Neural progenitor cell (in vitro differentiated cells): Measurements from ENCODE around the gene KDM6B. TPM values are rescaled to one million over a fixed set of nuclear protein-coding genes. Genes with fewer than 3 reads are reported as not detected.
A peak's percentile ranks its signal among the peaks of the same experiment; 100 is the strongest.
"Not testable (repeated sequence)": the region's sequence is repeated elsewhere in the genome, so short reads cannot be mapped to it uniquely, and the experiment has no call there.

Source experiments
- DNase-seq: peaks from one replicate; pipeline ENCODE4 v3.0.0-alpha.2; 2016; ENCODE audit warnings: low spot score
- H2AFZ ChIP-seq: fragments of 200-600 bp; sonication (generic); replicated peaks from 2 replicates; pipeline ENCODE4 v1.6.1; 2016; ENCODE audit warnings: antibody characterized with exemption
- H3F3A ChIP-seq: fragments of 200-600 bp; sonication (generic); 2 replicates; pipeline ENCODE4 v1.6.1; 2016; ENCODE audit warnings: antibody characterized with exemption, low read depth
- H3K27ac ChIP-seq: fragments of 200-600 bp; sonication (generic); 2 replicates; pipeline ENCODE4 v1.5.1; 2016; ENCODE audit warnings: mild to moderate bottlenecking
- H3K27me3 ChIP-seq: fragments of 200-600 bp; sonication (generic); 2 replicates; pipeline ENCODE4 v1.6.1; 2016; ENCODE audit warnings: mild to moderate bottlenecking, moderate library complexity
- H3K36me3 ChIP-seq: fragments of 200-600 bp; sonication (generic); 2 replicates; pipeline ENCODE4 v1.5.1; 2016
- H3K4me1 ChIP-seq: fragments of 200-600 bp; sonication (generic); 2 replicates; pipeline ENCODE4 v1.6.1; 2016; ENCODE audit warnings: mixed run types
- H3K4me2 ChIP-seq: fragments of 200-600 bp; sonication (generic); 2 replicates; pipeline ENCODE4 v1.6.1; 2016
- H3K4me3 ChIP-seq: fragments of 200-600 bp; sonication (generic); 2 replicates; pipeline ENCODE4 v1.5.1; 2016
- H3K79me2 ChIP-seq: fragments of 200-600 bp; sonication (generic); 2 replicates; pipeline ENCODE4 v1.6.1; 2016; ENCODE audit warnings: low read depth
- H3K9ac ChIP-seq: fragments of 200-600 bp; sonication (generic); 2 replicates; pipeline ENCODE4 v1.6.1; 2016
- H3K9me3 ChIP-seq: fragments of 200-600 bp; sonication (generic); 2 replicates; pipeline ENCODE4 v1.5.1; 2016; ENCODE audit warnings: low read depth
- H4K20me1 ChIP-seq: fragments of 200-600 bp; sonication (generic); 2 replicates; pipeline ENCODE4 v1.6.1; 2016; ENCODE audit warnings: low read depth
- H3K27ac Mint-ChIP-seq: 3 replicates; pipeline ENCODE4 v1.8.0; 2021; ENCODE audit warnings: mixed read lengths
- H3K27me3 Mint-ChIP-seq: 2 replicates; pipeline ENCODE4 v1.8.0; 2022; ENCODE audit warnings: low read depth, mild to moderate bottlenecking, inconsistent platforms, moderate library complexity, mixed read lengths; ENCODE audit not compliant: insufficient read depth
- H3K36me3 Mint-ChIP-seq: 3 replicates; pipeline ENCODE4 v1.8.0; 2021; ENCODE audit warnings: mixed read lengths
- H3K4me1 Mint-ChIP-seq: 3 replicates; pipeline ENCODE4 v1.8.0; 2021; ENCODE audit warnings: mixed read lengths
- H3K4me3 Mint-ChIP-seq: 3 replicates; pipeline ENCODE4 v1.8.0; 2021; ENCODE audit warnings: mild to moderate bottlenecking, moderate library complexity, mixed read lengths
- H3K9me3 Mint-ChIP-seq: 3 replicates; pipeline ENCODE4 v1.8.0; 2020; ENCODE audit warnings: mixed read lengths
- EZH2 ChIP-seq: fragments of 200-600 bp; sonication (generic); IDR thresholded peaks from 2 replicates; pipeline ENCODE4 v1.6.1; 2017; ENCODE audit warnings: antibody characterized with exemption, mild to moderate bottlenecking, moderate library complexity
- EZH2phosphoT487 ChIP-seq: fragments of 200-600 bp; sonication (generic); IDR thresholded peaks from 2 replicates; pipeline ENCODE4 v1.6.1; 2017; ENCODE audit warnings: antibody characterized with exemption
- total RNA-seq: library from RNA; depleted of rRNA; stranded (reverse); fragments of >200 nt; gene quantifications from 2 replicates; pipeline ENCODE4 v1.2.3, GENCODE V29; 2015; ENCODE audit warnings: low replicate concordance
- TF ChIP-seq, protein P1 (sequence below): fragments of 200-600 bp; sonication (generic); IDR thresholded peaks from 2 replicates; pipeline ENCODE4 v1.5.1; 2017; ENCODE audit warnings: antibody characterized with exemption, mild to moderate bottlenecking

KDM6B gene
- total RNA-seq, 1 donor from 2014 or later = 12.3 TPM

DNA sequence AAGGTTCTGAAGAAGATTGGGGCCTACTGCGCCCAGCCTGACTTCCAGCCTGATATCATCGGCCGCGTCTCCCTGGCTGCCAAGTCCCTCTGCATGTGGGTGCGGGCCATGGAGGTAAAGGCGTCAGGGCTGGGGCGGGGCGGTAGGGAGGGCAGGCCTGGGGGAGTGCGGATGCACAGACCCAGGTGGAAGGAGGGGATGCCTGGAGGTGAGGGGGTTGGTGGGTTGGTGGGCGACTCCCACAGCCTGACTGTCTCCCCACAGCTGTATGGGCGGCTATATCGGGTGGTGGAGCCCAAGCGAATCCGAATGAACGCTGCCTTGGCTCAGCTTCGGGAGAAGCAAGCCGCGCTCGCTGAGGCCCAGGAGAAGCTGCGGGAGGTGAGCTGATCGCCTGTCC is 26.8 kb upstream of the KDM6B start:
- H3K4me2 ChIP-seq = no peak overlapping the region

DNA sequence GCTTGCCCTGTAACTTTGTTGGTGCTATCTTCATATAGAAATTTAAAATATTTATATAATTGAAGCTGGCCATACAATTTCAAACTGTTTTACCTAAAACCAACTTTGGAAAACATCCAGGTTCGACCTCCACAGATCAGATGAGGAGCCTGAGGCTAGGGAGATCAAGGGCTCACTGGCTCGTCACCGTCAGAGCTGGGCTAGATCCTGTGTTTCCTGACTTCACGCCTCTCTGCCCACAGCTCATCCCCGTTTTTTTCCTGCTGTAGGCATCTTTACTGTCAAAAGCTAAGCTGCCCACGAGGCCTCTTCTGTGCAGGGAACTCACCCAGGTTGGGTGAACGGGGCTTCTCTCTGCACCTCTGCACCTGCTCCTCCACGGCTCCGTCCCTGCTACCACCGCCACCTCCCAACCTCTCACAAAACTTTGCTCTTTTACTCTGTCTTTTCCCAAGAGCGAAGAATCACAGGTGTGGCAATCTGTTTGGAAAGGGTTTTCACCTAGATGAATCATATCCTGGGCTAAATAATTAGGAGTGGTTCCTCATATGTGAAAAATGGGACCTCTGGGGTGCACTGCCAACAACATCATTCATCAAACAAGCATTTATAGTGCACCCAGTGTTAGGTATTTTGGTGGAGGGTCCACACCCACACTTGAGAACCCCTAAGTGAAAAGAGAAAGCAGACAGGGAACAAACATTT is 24.8 kb upstream of the KDM6B start:
- Histone ChIP-seq H3K27me3 (no peaks in the 10 kb centered on the region), H3F3A (no peaks in the 10 kb centered on the region), H3K9me3 (no peaks in the 10 kb centered on the region), H2AFZ (no peak overlapping the region), H3K4me2 (no peak overlapping the region), H3K79me2 (no peaks in the 10 kb centered on the region), H4K20me1 (no peaks in the 10 kb centered on the region), H3K4me1 (no peaks in the 10 kb centered on the region), H3K4me3 (no peak overlapping the region), H3K36me3 (no peaks in the 10 kb centered on the region), H3K27ac (no peak overlapping the region), H3K9ac (no peak overlapping the region)
- no peaks in the 10 kb centered on the region for H3K36me3 Mint-ChIP-seq
- no peaks in the 10 kb centered on the region for H3K4me1 Mint-ChIP-seq
- peak overlapping the region; percentile 4 for H3K27ac Mint-ChIP-seq
- H3K4me3 Mint-ChIP-seq = no peak overlapping the region
- DNase-seq = no peak
- TF ChIP-seq EZH2 (no peak), EZH2phosphoT487 (no peak)
- TF ChIP-seq, protein P1, sequence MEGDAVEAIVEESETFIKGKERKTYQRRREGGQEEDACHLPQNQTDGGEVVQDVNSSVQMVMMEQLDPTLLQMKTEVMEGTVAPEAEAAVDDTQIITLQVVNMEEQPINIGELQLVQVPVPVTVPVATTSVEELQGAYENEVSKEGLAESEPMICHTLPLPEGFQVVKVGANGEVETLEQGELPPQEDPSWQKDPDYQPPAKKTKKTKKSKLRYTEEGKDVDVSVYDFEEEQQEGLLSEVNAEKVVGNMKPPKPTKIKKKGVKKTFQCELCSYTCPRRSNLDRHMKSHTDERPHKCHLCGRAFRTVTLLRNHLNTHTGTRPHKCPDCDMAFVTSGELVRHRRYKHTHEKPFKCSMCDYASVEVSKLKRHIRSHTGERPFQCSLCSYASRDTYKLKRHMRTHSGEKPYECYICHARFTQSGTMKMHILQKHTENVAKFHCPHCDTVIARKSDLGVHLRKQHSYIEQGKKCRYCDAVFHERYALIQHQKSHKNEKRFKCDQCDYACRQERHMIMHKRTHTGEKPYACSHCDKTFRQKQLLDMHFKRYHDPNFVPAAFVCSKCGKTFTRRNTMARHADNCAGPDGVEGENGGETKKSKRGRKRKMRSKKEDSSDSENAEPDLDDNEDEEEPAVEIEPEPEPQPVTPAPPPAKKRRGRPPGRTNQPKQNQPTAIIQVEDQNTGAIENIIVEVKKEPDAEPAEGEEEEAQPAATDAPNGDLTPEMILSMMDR = no peak
- peaks cover 2% of the 10 kb centered on the region for H3K9me3 Mint-ChIP-seq
- peaks cover 2% of the 10 kb centered on the region for H3K27me3 Mint-ChIP-seq

More for the DNA sequence above, 26.8 kb upstream of the KDM6B start:
- no peaks in the 10 kb centered on the region for H3K4me1 Mint-ChIP-seq
- H3K27ac Mint-ChIP-seq = no peak overlapping the region
- TF ChIP-seq EZH2phosphoT487 = no peak
- TF ChIP-seq, protein P1 = no peak
- TF ChIP-seq EZH2 = no peak
- Histone ChIP-seq H3K9me3 (no peaks in the 10 kb centered on the region), H3K4me3 (no peak overlapping the region), H3K27ac (no peak overlapping the region), H3F3A (no peaks in the 10 kb centered on the region), H4K20me1 (no peaks in the 10 kb centered on the region), H3K4me1 (no peaks in the 10 kb centered on the region), H3K79me2 (no peaks in the 10 kb centered on the region), H3K36me3 (no peaks in the 10 kb centered on the region), H3K9ac (no peak overlapping the region), H3K27me3 (no peaks in the 10 kb centered on the region), H2AFZ (no peak overlapping the region)
- peaks cover 8% of the 10 kb centered on the region for H3K27me3 Mint-ChIP-seq
- no peak for DNase-seq
- H3K36me3 Mint-ChIP-seq = no peaks in the 10 kb centered on the region
- H3K4me3 Mint-ChIP-seq = no peak overlapping the region
- peaks cover 2% of the 10 kb centered on the region for H3K9me3 Mint-ChIP-seq

DNA sequence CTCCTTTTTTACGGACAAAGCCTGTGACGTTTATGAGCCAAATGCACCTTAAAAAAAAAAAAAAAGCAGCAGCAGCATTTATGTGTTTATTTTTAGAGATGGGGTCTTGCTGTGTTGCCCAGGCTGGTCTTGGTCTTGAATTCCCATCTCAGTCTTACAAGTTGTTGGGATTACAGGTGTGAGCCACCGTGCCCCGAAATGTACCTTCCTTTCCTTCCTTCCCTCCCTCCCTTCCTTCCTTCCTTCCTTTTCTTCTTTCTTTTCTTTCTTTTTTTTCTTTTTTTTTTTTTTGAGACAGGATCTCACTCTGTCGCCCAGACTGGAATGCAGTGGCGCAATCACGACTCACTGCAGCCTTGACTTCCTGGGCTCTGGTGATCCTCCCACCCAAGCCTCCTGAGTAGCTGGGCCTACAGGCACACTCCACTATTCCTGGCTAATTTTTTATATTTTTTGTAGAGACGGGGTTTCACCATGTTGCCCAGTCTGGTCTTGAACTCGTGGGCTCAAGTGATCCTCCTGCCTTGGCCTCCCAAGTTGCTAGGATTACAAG is 24.1 kb upstream of the KDM6B start:
- not testable (repeated sequence) for H3K27me3 Mint-ChIP-seq, H3K36me3 ChIP-seq, H2AFZ ChIP-seq, H3K9me3 ChIP-seq, H3K4me3 ChIP-seq, H3K27ac ChIP-seq, H3K79me2 ChIP-seq, H3K36me3 Mint-ChIP-seq, H3K4me1 Mint-ChIP-seq, H4K20me1 ChIP-seq, H3K9ac ChIP-seq, H3F3A ChIP-seq, H3K9me3 Mint-ChIP-seq, H3K4me2 ChIP-seq, H3K27ac Mint-ChIP-seq, H3K27me3 ChIP-seq, H3K4me3 Mint-ChIP-seq, H3K4me1 ChIP-seq, DNase-seq

GRCh38 chr17:7811251-7811650 is 22.8 kb upstream of the KDM6B start:
- Histone ChIP-seq H4K20me1 (no peaks in the 10 kb centered on the region), H3K4me2 (no peak overlapping the region), H3K4me1 (no peaks in the 10 kb centered on the region), H3K27ac (no peak overlapping the region), H3K36me3 (no peaks in the 10 kb centered on the region), H2AFZ (no peak overlapping the region), H3K27me3 (no peaks in the 10 kb centered on the region), H3F3A (no peaks in the 10 kb centered on the region), H3K79me2 (no peaks in the 10 kb centered on the region), H3K4me3 (no peak overlapping the region), H3K9ac (no peak overlapping the region), H3K9me3 (no peaks in the 10 kb centered on the region)
- Mint-ChIP-seq H3K9me3 (peaks cover 2% of the 10 kb centered on the region), H3K27me3 (peaks cover 5% of the 10 kb centered on the region), H3K4me3 (no peak overlapping the region), H3K4me1 (no peaks in the 10 kb centered on the region), H3K36me3 (no peaks in the 10 kb centered on the region), H3K27ac (no peak overlapping the region)
- TF ChIP-seq, protein P1 = no peak
- TF ChIP-seq EZH2phosphoT487 (no peak), EZH2 (no peak)
- DNase-seq = no peak
